Lower leg skin (tissue), 3 donors: Measurements from ENCODE around the gene ZFP36.

Source experiments
- CTCF ChIP-seq, 3 donors: fragments of 450-650 bp; IDR thresholded peaks; one replicate each; pipeline ENCODE4 v1.5.1; 2016; ENCODE audit warnings: antibody characterized with exemption in 3 of 3, mild to moderate bottlenecking in 3 of 3, moderate library complexity in 2 of 3
- POLR2A ChIP-seq, 2 donors: fragments of 450-650 bp; IDR thresholded peaks; one replicate each; pipeline ENCODE4 v1.6.1; 2016 to 2017; ENCODE audit warnings: antibody characterized with exemption in 2 of 2, mild to moderate bottlenecking in 1 of 2, moderate library complexity in 1 of 2

GRCh38 chr19:39382991-39383828 is 23.4 kb upstream of the ZFP36 start:
- TF ChIP-seq CTCF (IDR thresholded peaks at IDR 0.05): no peak
- no peak for TF ChIP-seq POLR2A (IDR thresholded peaks at IDR 0.05)
